SK-N-SH (cell line): ENCODE data around the gene ZNF605. TPM values are rescaled to one million over a fixed set of nuclear protein-coding genes. Genes with fewer than 3 reads are reported as not detected.
A peak's percentile ranks its signal among the peaks of the same experiment; 100 is the strongest.

Experiments
- CTCF ChIA-PET: fragments of 300-600, 350-600 bp; formaldehyde crosslinking; extraction: SDS; loops from one replicate; lab custom pipeline; 2021; lab: Yijun Ruan, JAX
- POLR2A ChIA-PET: fragments of 350-600 bp; sonication (Branson Sonifier 250); formaldehyde crosslinking; extraction: SDS; loops from one replicate; lab custom pipeline; 2020; ENCODE audit warnings: antibody characterized with exemption, inconsistent platforms; lab: Yijun Ruan, JAX
- DNase-seq: peaks from one replicate; pipeline ENCODE4 v3.0.0; 2012
- H2AFZ ChIP-seq: fragments of 200-600 bp; sonication (generic); 2 replicates; pipeline ENCODE4 v1.8.1; 2016; ENCODE audit warnings: antibody characterized with exemption, mild to moderate bottlenecking, low read depth
- H3F3A ChIP-seq: fragments of 200-600 bp; sonication (generic); replicated peaks from 2 replicates; pipeline ENCODE3; 2016; ENCODE audit warnings: antibody characterized with exemption, mild to moderate bottlenecking; ENCODE audit not compliant: insufficient read depth
- H3K27ac ChIP-seq, 2 experiments: fragments of 200-500 bp in 1 of 2; fragments of 200-600 bp in 1 of 2; sonication (Bioruptor generic) in 1 of 2; sonication (generic), shearing (Covaris generic) in 1 of 2; 2 replicates each; pipeline versions ENCODE4 v1.5.1 to v1.6.1; 2014 to 2016; ENCODE audit warnings: low read depth in 2 of 2, inconsistent platforms in 1 of 2, low read length in 1 of 2, mild to moderate bottlenecking in 1 of 2, mixed read lengths in 1 of 2
- H3K27me3 ChIP-seq: fragments of 200-600 bp; sonication (generic), shearing (Covaris generic); 2 replicates; pipeline ENCODE4 v1.6.1; 2016; ENCODE audit warnings: mixed run types; ENCODE audit not compliant: insufficient read depth
- H3K36me3 ChIP-seq, 2 experiments: fragments of 200-500 bp in 1 of 2; fragments of 200-600 bp in 1 of 2; sonication (Bioruptor generic) in 1 of 2; sonication (generic) in 1 of 2; replicated peaks in 1 of 2; 2 replicates each; pipeline versions ENCODE3 to v1.5.1; 2014 to 2016; ENCODE audit warnings: low read length in 1 of 2, mild to moderate bottlenecking in 1 of 2; ENCODE audit not compliant: insufficient read depth in 2 of 2, control insufficient read depth in 1 of 2
- H3K4me1 ChIP-seq, 2 experiments: fragments of 200-500 bp in 1 of 2; fragments of 200-600 bp in 1 of 2; sonication (Bioruptor generic) in 1 of 2; sonication (generic), shearing (Covaris generic) in 1 of 2; 2 replicates each; pipeline versions ENCODE4 v1.5.1 to v1.6.1; 2014 to 2016; ENCODE audit warnings: low read depth in 1 of 2, low read length in 1 of 2, mixed run types in 1 of 2; ENCODE audit not compliant: insufficient read depth in 2 of 2, control insufficient read depth in 1 of 2
- H3K4me2 ChIP-seq: fragments of 200-600 bp; sonication (generic), shearing (Covaris generic); 2 replicates; pipeline ENCODE4 v1.6.1; 2017; ENCODE audit warnings: mixed run types
- H3K4me3 ChIP-seq, 2 experiments: fragments of 200-500 bp in 1 of 2; fragments of 200-600 bp in 1 of 2; sonication (Bioruptor generic) in 1 of 2; sonication (generic), shearing (Covaris generic) in 1 of 2; 2 replicates each; pipeline versions ENCODE4 v1.5.1 to v1.8.1; 2014 to 2016; ENCODE audit warnings: low read depth in 2 of 2, inconsistent platforms in 1 of 2, low read length in 1 of 2, mild to moderate bottlenecking in 1 of 2, mixed read lengths in 1 of 2, moderate library complexity in 1 of 2
- H3K79me2 ChIP-seq: fragments of 200-600 bp; sonication (generic); 2 replicates; pipeline ENCODE4 v1.8.1; 2017; ENCODE audit warnings: mild to moderate bottlenecking; ENCODE audit not compliant: insufficient read depth
- H3K9ac ChIP-seq: fragments of 200-600 bp; sonication (generic); 2 replicates; pipeline ENCODE4 v1.6.1; 2017; ENCODE audit warnings: mixed run types
- H3K9me2 ChIP-seq: fragments of 200-600 bp; sonication (generic); 2 replicates; pipeline ENCODE4 v1.6.1; 2017; ENCODE audit warnings: mixed run types
- H3K9me3 ChIP-seq: fragments of 200-600 bp; sonication (generic); 2 replicates; pipeline ENCODE4 v1.6.1; 2017; ENCODE audit warnings: mixed run types, mild to moderate bottlenecking, moderate library complexity
- H4K20me1 ChIP-seq: fragments of 200-600 bp; sonication (generic); 2 replicates; pipeline ENCODE4 v1.6.1; 2017; ENCODE audit warnings: mild to moderate bottlenecking, mixed run types; ENCODE audit not compliant: insufficient read depth
- CHD2 ChIP-seq: fragments of 150-350 bp; IDR thresholded peaks from 2 replicates; pipeline ENCODE4 v1.6.1; 2018; ENCODE audit warnings: low read length; ENCODE audit not compliant: partially characterized antibody
- ELF1 ChIP-seq: IDR thresholded peaks from 2 replicates; pipeline ENCODE4 v1.4.0; 2012
- EZH2phosphoT487 ChIP-seq: fragments of 200-600 bp; sonication (generic); IDR thresholded peaks from 2 replicates; pipeline ENCODE4 v1.6.1; 2017; ENCODE audit warnings: low read depth, mixed run types, mild to moderate bottlenecking, antibody characterized with exemption, moderate library complexity, borderline replicate concordance
- FOSL2 ChIP-seq: IDR thresholded peaks from 2 replicates; pipeline ENCODE4 v1.4.0; 2012; ENCODE audit warnings: low read depth, mild to moderate bottlenecking, moderate library complexity, borderline replicate concordance
- FOXJ3 ChIP-seq: sonication (generic); formaldehyde crosslinking; IDR thresholded peaks from 2 replicates; pipeline ENCODE4 v1.5.1; 2020; ENCODE audit warnings: mild to moderate bottlenecking, missing genetic modification reagents
- FOXM1 ChIP-seq: IDR thresholded peaks from 2 replicates; pipeline ENCODE4 v1.4.0; 2012; ENCODE audit warnings: low read depth, mild to moderate bottlenecking
- GABPA ChIP-seq: IDR thresholded peaks from 2 replicates; pipeline ENCODE4 v1.4.0; 2012; ENCODE audit warnings: low read depth, mild to moderate bottlenecking
- GATA2 ChIP-seq: sonication (generic); formaldehyde crosslinking; IDR thresholded peaks from 2 replicates; pipeline ENCODE4 v1.5.0; 2020; ENCODE audit warnings: mild to moderate bottlenecking, missing genetic modification reagents
- JUND ChIP-seq: IDR thresholded peaks from 2 replicates; pipeline ENCODE4 v1.4.0; 2012
- MEF2A ChIP-seq: IDR thresholded peaks from 2 replicates; pipeline ENCODE4 v1.4.0; 2012; ENCODE audit warnings: low read depth, borderline replicate concordance
- NFIC ChIP-seq: IDR thresholded peaks from 2 replicates; pipeline ENCODE4 v1.4.0; 2012; ENCODE audit warnings: borderline replicate concordance
- NRF1 ChIP-seq: IDR thresholded peaks from 2 replicates; pipeline ENCODE4 v1.6.1; 2012; ENCODE audit warnings: low read depth, mild to moderate bottlenecking, low read length
- POLR2AphosphoS5 ChIP-seq: IDR thresholded peaks from 2 replicates; pipeline ENCODE4 v1.6.1; 2012; ENCODE audit warnings: low read depth, low read length
- RAD21 ChIP-seq: IDR thresholded peaks from 2 replicates; pipeline ENCODE4 v1.6.1; 2012; ENCODE audit warnings: mild to moderate bottlenecking, low read length
- RXRA ChIP-seq: IDR thresholded peaks from 2 replicates; pipeline ENCODE4 v1.4.0; 2012; ENCODE audit warnings: low read depth, mild to moderate bottlenecking, borderline replicate concordance
- SIN3A ChIP-seq: IDR thresholded peaks from 2 replicates; pipeline ENCODE4 v1.6.1; 2012; ENCODE audit warnings: low read depth, mild to moderate bottlenecking, low read length, moderate library complexity, borderline replicate concordance
- SMC3 ChIP-seq: IDR thresholded peaks from 2 replicates; pipeline ENCODE4 v1.6.1; 2012; ENCODE audit warnings: low read depth, low read length, improper control_type of control experiment
- TAF1 ChIP-seq: IDR thresholded peaks from 2 replicates; pipeline ENCODE4 v1.6.1; 2012; ENCODE audit warnings: low read depth, mild to moderate bottlenecking, low read length, moderate library complexity, borderline replicate concordance
- TCF12 ChIP-seq: IDR thresholded peaks from 2 replicates; pipeline ENCODE4 v1.4.0; 2012
- TEAD4 ChIP-seq: IDR thresholded peaks from 2 replicates; pipeline ENCODE4 v1.4.0; 2012; ENCODE audit warnings: mild to moderate bottlenecking, borderline replicate concordance; ENCODE audit not compliant: insufficient read depth
- YY1 ChIP-seq: IDR thresholded peaks from 2 replicates; pipeline ENCODE4 v1.4.0; 2012; ENCODE audit warnings: low read depth, mild to moderate bottlenecking
- WGBS: methylation state at CpG from one replicate; pipeline ENCODE4 v1.1.6; 2017; ENCODE audit warnings: low lambda C conversion rate; 5-methylcytosine and 5-hydroxymethylcytosine counted together
- polyA plus RNA-seq, 3 experiments: library from polyadenylated mRNA; depleted of rRNA; stranded (reverse); fragments of >200 nt; gene quantifications; 2 replicates each; pipeline ENCODE4 v1.2.3, GENCODE V29; 2012
- TF ChIP-seq, protein P1 (sequence below): fragments of 150-350 bp; IDR thresholded peaks from 2 replicates; pipeline ENCODE4 v1.6.1; 2017; ENCODE audit warnings: antibody characterized with exemption, low read length, low read depth, borderline replicate concordance
- TF ChIP-seq, protein P2 (sequence below): IDR thresholded peaks from 2 replicates; pipeline ENCODE4 v1.4.0; 2012; ENCODE audit warnings: low read depth, borderline replicate concordance
- TF ChIP-seq, protein P3 (sequence below): IDR thresholded peaks from 2 replicates; pipeline ENCODE4 v1.4.0; 2012; ENCODE audit warnings: low read depth
- TF ChIP-seq, protein P4 (sequence below): fragments of 150-350 bp; IDR thresholded peaks from 2 replicates; pipeline ENCODE4 v1.6.1; 2016; ENCODE audit warnings: mild to moderate bottlenecking, low read depth, low read length

The ZNF605 gene
- polyA plus RNA-seq, 1 of the 3 experiments (the other 2 are of a cell fraction), result 4.0 TPM

GRCh38 chr12:132888852-132889251, 67.3 kb downstream of the ZNF605 start:
- DNase-seq, result no peak
- Histone ChIP-seq H3K27ac (no peak overlapping the region), H4K20me1 (no peaks in the 10 kb centered on the region), H3K4me3 (no peak overlapping the region), H3K4me2 (no peak overlapping the region), H2AFZ (no peak overlapping the region), H3K9ac (no peak overlapping the region), H3K9me2 (no peaks in the 10 kb centered on the region), H3F3A (peaks cover 8% of the 10 kb centered on the region), H3K79me2 (peaks cover 23% of the 10 kb centered on the region), H3K27me3 (no peaks in the 10 kb centered on the region), H3K36me3 (peaks cover 0 to 19% of the 10 kb centered on the region in 2 experiments), H3K9me3 (0 out of 2 replicates have a peak, but pooled peaks cover 8% of the 10 kb centered on the region), H3K4me1 (peaks cover 0 to 3% of the 10 kb centered on the region in 2 experiments; a peak in 1 of 4 replicates)
- ChIA-PET POLR2A (no interaction called here), CTCF (no interaction called here)
- WGBS, result 99% methylated on average over 6 of the region's 6 CpGs
- TF ChIP-seq YY1, result no peak
- no peak for TF ChIP-seq FOXJ3 (CRISPR knock-in tag)
- TF ChIP-seq TCF12, result no peak
- no peak for TF ChIP-seq GATA2 (CRISPR knock-in tag)
- no peak for TF ChIP-seq RXRA
- TF ChIP-seq FOXM1, result no peak
- no peak for TF ChIP-seq FOSL2
- TF ChIP-seq TEAD4, result no peak
- TF ChIP-seq, all 33 proteins: peak for 0

GRCh38 chr12:132887513-132888351, 68.4 kb downstream of the ZNF605 start, which contains the start of gene CHFR:
TSS of gene CHFR (minus strand) at chr12:132887605. CDS start at chr12:132887328, 277 bp downstream.
- Histone ChIP-seq H3K9me3 (0 out of 2 replicates have a peak, but pooled peaks cover 8% of the 10 kb centered on the region), H3K4me1 (peaks cover 0 to 3% of the 10 kb centered on the region in 2 experiments; a peak in 1 of 4 replicates), H3K4me3 (peak within 1 kb of the TSS; percentile 76 to 93), H3K9me2 (no peaks in the 10 kb centered on the region), H3K27ac (peak within 1 kb of the TSS; percentile 87 to 93), H3K27me3 (no peaks in the 10 kb centered on the region), H3K79me2 (peaks cover 34% of the 10 kb centered on the region), H2AFZ (peak within 1 kb of the TSS; percentile 98), H4K20me1 (no peaks in the 10 kb centered on the region), H3F3A (peaks cover 8% of the 10 kb centered on the region), H3K36me3 (peaks cover 0 to 29% of the 10 kb centered on the region in 2 experiments), H3K4me2 (peak within 1 kb of the TSS; percentile 77), H3K9ac (peak within 1 kb of the TSS; percentile 80)
- 6% methylated on average over 55 of the region's 84 CpGs for WGBS
- ChIA-PET CTCF (no interaction called here), POLR2A (interaction anchor here (0.6 to 0.9 kb wide), 2 partner anchors 98 to 109 kb away, joined by 3 to 6 read pairs; partner anchors contain the start of gene ZNF26)
- peak; percentile 97 for DNase-seq
- no peak for TF ChIP-seq JUND
- TF ChIP-seq, protein P1, sequence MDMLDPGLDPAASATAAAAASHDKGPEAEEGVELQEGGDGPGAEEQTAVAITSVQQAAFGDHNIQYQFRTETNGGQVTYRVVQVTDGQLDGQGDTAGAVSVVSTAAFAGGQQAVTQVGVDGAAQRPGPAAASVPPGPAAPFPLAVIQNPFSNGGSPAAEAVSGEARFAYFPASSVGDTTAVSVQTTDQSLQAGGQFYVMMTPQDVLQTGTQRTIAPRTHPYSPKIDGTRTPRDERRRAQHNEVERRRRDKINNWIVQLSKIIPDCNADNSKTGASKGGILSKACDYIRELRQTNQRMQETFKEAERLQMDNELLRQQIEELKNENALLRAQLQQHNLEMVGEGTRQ, result no peak
- no peak for TF ChIP-seq MEF2A
- TF ChIP-seq, protein P2, sequence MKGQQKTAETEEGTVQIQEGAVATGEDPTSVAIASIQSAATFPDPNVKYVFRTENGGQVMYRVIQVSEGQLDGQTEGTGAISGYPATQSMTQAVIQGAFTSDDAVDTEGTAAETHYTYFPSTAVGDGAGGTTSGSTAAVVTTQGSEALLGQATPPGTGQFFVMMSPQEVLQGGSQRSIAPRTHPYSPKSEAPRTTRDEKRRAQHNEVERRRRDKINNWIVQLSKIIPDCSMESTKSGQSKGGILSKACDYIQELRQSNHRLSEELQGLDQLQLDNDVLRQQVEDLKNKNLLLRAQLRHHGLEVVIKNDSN, result peak; percentile 72
- no peak for TF ChIP-seq SMC3
- peak; percentile 91 for TF ChIP-seq POLR2AphosphoS5
- TF ChIP-seq CHD2, result peak; percentile 98
- TF ChIP-seq, protein P3, sequence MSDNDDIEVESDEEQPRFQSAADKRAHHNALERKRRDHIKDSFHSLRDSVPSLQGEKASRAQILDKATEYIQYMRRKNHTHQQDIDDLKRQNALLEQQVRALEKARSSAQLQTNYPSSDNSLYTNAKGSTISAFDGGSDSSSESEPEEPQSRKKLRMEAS, result peak; percentile 95
- TF ChIP-seq, protein P4, sequence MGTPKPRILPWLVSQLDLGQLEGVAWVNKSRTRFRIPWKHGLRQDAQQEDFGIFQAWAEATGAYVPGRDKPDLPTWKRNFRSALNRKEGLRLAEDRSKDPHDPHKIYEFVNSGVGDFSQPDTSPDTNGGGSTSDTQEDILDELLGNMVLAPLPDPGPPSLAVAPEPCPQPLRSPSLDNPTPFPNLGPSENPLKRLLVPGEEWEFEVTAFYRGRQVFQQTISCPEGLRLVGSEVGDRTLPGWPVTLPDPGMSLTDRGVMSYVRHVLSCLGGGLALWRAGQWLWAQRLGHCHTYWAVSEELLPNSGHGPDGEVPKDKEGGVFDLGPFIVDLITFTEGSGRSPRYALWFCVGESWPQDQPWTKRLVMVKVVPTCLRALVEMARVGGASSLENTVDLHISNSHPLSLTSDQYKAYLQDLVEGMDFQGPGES, result no peak
- peak; percentile 98 for TF ChIP-seq ELF1
- TF ChIP-seq GATA2 (CRISPR knock-in tag), result no peak
- TF ChIP-seq EZH2phosphoT487, result no peak
- TF ChIP-seq FOSL2, result no peak
- peak; percentile 82 for TF ChIP-seq GABPA
- TF ChIP-seq NFIC, result no peak; the same call in 1 of the 2 replicates
- TF ChIP-seq TAF1, result peak; percentile 25; the same call in 1 of the 2 replicates
- TF ChIP-seq TCF12, result peak; percentile 26; the same call in 1 of the 2 replicates
- TF ChIP-seq SIN3A, result peak; percentile 59
- no peak; the same call in 1 of the 2 replicates for TF ChIP-seq NRF1
- TF ChIP-seq FOXJ3 (CRISPR knock-in tag), result no peak
- no peak for TF ChIP-seq RAD21
